Astrocyte (in vitro differentiated cells and primary cell): ENCODE results near the gene OR5A1. TPM values are rescaled to one million over a fixed set of nuclear protein-coding genes. Genes with fewer than 3 reads are reported as not detected.
"Not testable (repeated sequence)": the region's sequence is repeated elsewhere in the genome, so short reads cannot be mapped to it uniquely, and the experiment has no call there.

Experiments
- DNase-seq: peaks from one replicate; pipeline ENCODE4 v3.0.0-alpha.2; 2010; ENCODE audit warnings: low read depth
- FAIRE-seq: peaks from 2 replicates; lab custom pipeline; 2011; peaks lifted over from hg19 to GRCh38; lab: Jason Lieb, UNC
- H2AFZ ChIP-seq: 2 replicates; pipeline ENCODE4 v1.6.0; 2012; ENCODE audit warnings: low read depth, low read length, inconsistent platforms
- H3K27ac ChIP-seq: 2 replicates; pipeline ENCODE4 v1.5.1; 2011; ENCODE audit warnings: low read depth, low read length, inconsistent platforms
- H3K27me3 ChIP-seq: 2 replicates; pipeline ENCODE4 v1.6.0; 2011; ENCODE audit warnings: low read length, inconsistent platforms; ENCODE audit not compliant: insufficient read depth
- H3K36me3 ChIP-seq: 2 replicates; pipeline ENCODE4 v1.5.1; 2011; ENCODE audit warnings: low read length, inconsistent platforms; ENCODE audit not compliant: insufficient read depth
- H3K4me1 ChIP-seq: 2 replicates; pipeline ENCODE4 v1.5.1; 2011; ENCODE audit warnings: low read length, inconsistent platforms; ENCODE audit not compliant: insufficient read depth
- H3K4me2 ChIP-seq: 2 replicates; pipeline ENCODE4 v1.6.0; 2012; ENCODE audit warnings: low read length, inconsistent platforms
- H3K4me3 ChIP-seq: 2 replicates; pipeline ENCODE4 v1.5.1; 2011; ENCODE audit warnings: low read depth, mild to moderate bottlenecking, low read length, inconsistent platforms; ENCODE audit not compliant: insufficient read depth
- H3K79me2 ChIP-seq: 2 replicates; pipeline ENCODE4 v1.6.0; 2012; ENCODE audit warnings: mild to moderate bottlenecking, low read length, inconsistent platforms; ENCODE audit not compliant: insufficient read depth
- H3K9ac ChIP-seq: 2 replicates; pipeline ENCODE4 v1.6.0; 2012; ENCODE audit warnings: mild to moderate bottlenecking, low read length, inconsistent platforms
- H3K9me3 ChIP-seq: 2 replicates; pipeline ENCODE4 v1.5.1; 2012; ENCODE audit warnings: low read depth, mild to moderate bottlenecking, low read length, inconsistent platforms; ENCODE audit not compliant: insufficient read depth
- H4K20me1 ChIP-seq: 2 replicates; pipeline ENCODE4 v1.6.0; 2012; ENCODE audit warnings: low read length, inconsistent platforms; ENCODE audit not compliant: insufficient read depth
- H3K27ac Mint-ChIP-seq: one replicate; pipeline ENCODE4 v1.8.0; 2021; ENCODE audit warnings: mild to moderate bottlenecking, mixed read lengths; ENCODE audit not compliant: unreplicated experiment
- H3K27me3 Mint-ChIP-seq: one replicate; pipeline ENCODE4 v1.8.0; 2021; ENCODE audit warnings: low read depth, mixed read lengths; ENCODE audit not compliant: unreplicated experiment
- H3K36me3 Mint-ChIP-seq: one replicate; pipeline ENCODE4 v1.8.0; 2021; ENCODE audit warnings: low read depth, mixed read lengths; ENCODE audit not compliant: unreplicated experiment
- H3K4me1 Mint-ChIP-seq: one replicate; pipeline ENCODE4 v1.8.0; 2021; ENCODE audit warnings: low read depth, mixed read lengths; ENCODE audit not compliant: unreplicated experiment
- H3K4me3 Mint-ChIP-seq: one replicate; pipeline ENCODE4 v1.8.0; 2021; ENCODE audit warnings: mild to moderate bottlenecking, moderate library complexity, mixed read lengths; ENCODE audit not compliant: unreplicated experiment
- H3K9me3 Mint-ChIP-seq: one replicate; pipeline ENCODE4 v1.8.0; 2021; ENCODE audit warnings: mild to moderate bottlenecking, mixed read lengths; ENCODE audit not compliant: unreplicated experiment
- CTCF ChIP-seq: IDR thresholded peaks from 2 replicates; pipeline ENCODE4 v1.5.1; 2011; ENCODE audit warnings: low read depth, mild to moderate bottlenecking, inconsistent platforms, low read length, moderate library complexity; ENCODE audit not compliant: insufficient read depth
- EZH2 ChIP-seq: IDR thresholded peaks from 2 replicates; pipeline ENCODE4 v1.6.1; 2012; ENCODE audit warnings: mild to moderate bottlenecking, low read length, inconsistent platforms; ENCODE audit not compliant: insufficient read depth
- total RNA-seq: library from RNA; stranded (reverse); gene quantifications from 2 replicates; pipeline ENCODE4 v1.2.1, GENCODE V29; 2021

Gene OR5A1
- total RNA-seq, 1 donor from 2014 or later: not detected

GRCh38 chr11:59429924-59430516 is 6.2 kb upstream of the OR5A1 start:
- Mint-ChIP-seq H3K4me3 (no peak overlapping the region), H3K9me3 (no peaks in the 10 kb centered on the region), H3K4me1 (no peaks in the 10 kb centered on the region), H3K36me3 (no peaks in the 10 kb centered on the region), H3K27me3 (no peaks in the 10 kb centered on the region), H3K27ac (no peak overlapping the region)
- Histone ChIP-seq H3K9me3 (no peaks in the 10 kb centered on the region), H3K79me2 (no peaks in the 10 kb centered on the region), H3K4me2 (no peak overlapping the region), H3K4me3 (no peak overlapping the region), H4K20me1 (no peaks in the 10 kb centered on the region), H3K4me1 (no peaks in the 10 kb centered on the region), H3K36me3 (no peaks in the 10 kb centered on the region), H3K9ac (no peak overlapping the region), H2AFZ (no peak overlapping the region), H3K27ac (no peak overlapping the region), H3K27me3 (no peaks in the 10 kb centered on the region)
- TF ChIP-seq EZH2 (no peak), CTCF (peak; percentile 74)
- FAIRE-seq (no peak), DNase-seq (peak; percentile 3)

- TF ChIP-seq EZH2 (no peak), CTCF (no peak)
- Histone ChIP-seq H3K27me3 (peaks cover 2% of the 10 kb centered on the region), H3K4me3 (no peak overlapping the region), H3K9me3 (no peaks in the 10 kb centered on the region), H3K4me2 (no peak overlapping the region), H3K27ac (no peak overlapping the region), H2AFZ (no peak overlapping the region), H3K36me3 (no peaks in the 10 kb centered on the region), H3K9ac (no peak overlapping the region), H4K20me1 (no peaks in the 10 kb centered on the region), H3K79me2 (no peaks in the 10 kb centered on the region), H3K4me1 (no peaks in the 10 kb centered on the region)
- no peak for DNase-seq
- Mint-ChIP-seq H3K9me3 (no peaks in the 10 kb centered on the region), H3K36me3 (no peaks in the 10 kb centered on the region), H3K27ac (no peak overlapping the region), H3K4me1 (no peaks in the 10 kb centered on the region), H3K27me3 (peaks cover 2% of the 10 kb centered on the region), H3K4me3 (no peak overlapping the region)
- FAIRE-seq: no peak
Observed at GRCh38 chr11:59437770-59438169, 1.5 kb downstream of the OR5A1 start.

- DNase-seq, H3K4me1 Mint-ChIP-seq, H3K9me3 Mint-ChIP-seq, H3K4me2 ChIP-seq, H3K4me1 ChIP-seq, H4K20me1 ChIP-seq, H3K9ac ChIP-seq, H3K79me2 ChIP-seq, H3K36me3 ChIP-seq, H3K9me3 ChIP-seq, H3K27ac ChIP-seq, H3K4me3 Mint-ChIP-seq, H3K27ac Mint-ChIP-seq, FAIRE-seq, H3K4me3 ChIP-seq, H3K27me3 ChIP-seq, H3K36me3 Mint-ChIP-seq, H2AFZ ChIP-seq, H3K27me3 Mint-ChIP-seq: not testable (repeated sequence)
Observed at GRCh38 chr11:59445624-59446023, 9.4 kb downstream of the OR5A1 start.
